ENCODE data around the gene CCNJL. TPM values are rescaled to one million over a fixed set of nuclear protein-coding genes. Genes with fewer than 3 reads are reported as not detected.
A peak's percentile ranks its signal among the peaks of the same experiment; 100 is the strongest.

The CCNJL gene
- total RNA-seq, 2 donors from 2014 or later: not detected

DNA sequence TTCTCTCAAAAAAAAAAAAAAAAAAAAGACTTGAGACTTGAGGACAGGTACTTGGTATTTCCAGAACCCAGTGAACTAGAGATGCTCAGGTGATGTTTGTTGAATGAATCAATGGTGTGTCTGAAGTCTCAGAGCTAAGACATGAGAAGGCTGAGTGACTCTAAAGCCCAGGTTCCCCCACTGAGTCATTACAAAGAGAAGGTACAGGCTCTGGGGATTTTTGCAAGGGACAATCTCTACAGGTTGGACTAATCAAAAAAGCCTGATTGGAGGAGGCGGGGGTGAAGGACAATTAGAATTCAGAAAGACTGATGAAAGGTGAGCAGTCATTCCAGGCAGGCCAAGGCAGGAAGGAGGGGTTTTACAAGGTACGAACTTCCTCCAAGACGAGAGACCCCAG lies 91.3 kb downstream of the CCNJL start:
- ATAC-seq (replicated peaks): peak; percentile 42
- Mint-ChIP-seq H3K27ac (no peak overlapping the region), H3K4me1 (no peaks in the 10 kb centered on the region), H3K4me3 (no peak overlapping the region), H3K36me3 (ENCODE audit: low read depth) (no peaks in the 10 kb centered on the region), H3K27me3 (peaks cover 13% of the 10 kb centered on the region), H3K9me3 (no peaks in the 10 kb centered on the region)

DNA sequence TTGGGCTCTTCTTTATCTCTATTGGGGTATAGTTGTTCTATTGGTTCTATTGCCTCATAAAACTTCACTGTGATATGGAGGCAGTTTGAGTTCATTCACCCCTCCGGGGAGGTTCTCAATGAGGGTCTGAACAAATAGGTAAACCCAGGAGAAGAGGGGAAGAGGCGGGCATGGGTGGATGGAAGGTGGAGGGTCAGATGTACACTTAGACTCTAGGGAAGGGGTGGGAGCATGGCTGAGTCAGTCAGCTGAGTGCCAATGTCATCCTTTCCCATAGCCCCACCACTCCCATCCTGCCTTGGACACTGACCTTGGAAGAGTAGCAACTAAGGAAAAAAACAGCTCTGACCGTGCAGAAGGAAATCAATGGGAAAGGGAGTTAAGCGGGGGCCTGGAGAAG lies 93.0 kb downstream of the CCNJL start:
- no peak overlapping the region for H3K4me3 Mint-ChIP-seq
- no peak for ATAC-seq (replicated peaks)
- no peaks in the 10 kb centered on the region for H3K9me3 Mint-ChIP-seq
- no peak overlapping the region for H3K27ac Mint-ChIP-seq
- peaks cover 18% of the 10 kb centered on the region for H3K27me3 Mint-ChIP-seq
- H3K36me3 Mint-ChIP-seq (ENCODE audit: low read depth): no peaks in the 10 kb centered on the region
- no peaks in the 10 kb centered on the region for H3K4me1 Mint-ChIP-seq

DNA sequence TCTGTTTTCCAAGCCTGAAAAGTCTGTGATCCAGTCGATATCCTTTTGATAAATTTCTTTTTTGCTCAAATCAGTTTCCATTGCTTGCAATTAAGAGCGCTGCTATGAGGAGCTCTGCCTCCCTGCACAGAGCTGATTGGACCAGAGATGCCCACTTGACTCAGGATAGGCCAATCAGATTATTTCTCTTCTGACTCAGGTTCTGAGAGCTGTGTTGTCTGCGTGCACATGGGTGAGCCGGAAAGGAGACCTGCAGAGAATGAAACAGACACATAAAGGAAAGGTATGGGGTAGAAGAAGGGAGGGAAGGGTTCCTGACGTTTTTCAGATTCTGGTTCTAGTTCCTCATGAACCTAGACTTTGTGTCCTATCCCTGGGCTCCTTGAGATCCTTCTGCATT lies 98.8 kb downstream of the CCNJL start:
- Mint-ChIP-seq H3K4me1 (no peaks in the 10 kb centered on the region), H3K9me3 (no peaks in the 10 kb centered on the region), H3K27ac (no peak overlapping the region)

DNA sequence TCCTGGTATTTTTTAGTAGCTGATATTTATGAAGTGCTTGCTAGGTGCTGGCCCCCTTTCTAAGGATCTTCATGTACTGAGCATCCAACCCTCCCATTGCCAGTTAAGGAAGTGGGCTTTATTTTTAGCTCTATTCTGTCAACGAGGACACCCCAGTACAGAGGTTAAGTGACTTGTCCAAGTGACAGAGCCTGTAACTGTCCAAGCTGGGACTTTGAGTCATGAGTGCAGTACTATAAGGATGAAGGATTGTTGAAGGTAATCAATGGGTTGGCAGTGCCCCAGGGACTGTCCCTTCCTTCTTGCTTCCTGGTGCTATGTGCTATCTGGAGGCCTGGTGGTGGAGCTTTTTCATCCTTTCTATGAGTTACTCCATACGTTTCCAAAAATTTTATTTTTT lies 101.0 kb downstream of the CCNJL start:
- no peaks in the 10 kb centered on the region for H3K9me3 Mint-ChIP-seq
- H3K4me1 Mint-ChIP-seq: no peaks in the 10 kb centered on the region
- H3K36me3 Mint-ChIP-seq (ENCODE audit: low read depth): no peaks in the 10 kb centered on the region
- peaks cover 5% of the 10 kb centered on the region for H3K27me3 Mint-ChIP-seq
- ATAC-seq (replicated peaks): no peak
- no peak overlapping the region for H3K27ac Mint-ChIP-seq
- no peak overlapping the region for H3K4me3 Mint-ChIP-seq

More for the DNA sequence above, 98.8 kb downstream of the CCNJL start:
- Mint-ChIP-seq H3K36me3 (ENCODE audit: low read depth) (no peaks in the 10 kb centered on the region), H3K27me3 (peaks cover 10% of the 10 kb centered on the region), H3K4me3 (no peak overlapping the region)
- ATAC-seq (replicated peaks): no peak

DNA sequence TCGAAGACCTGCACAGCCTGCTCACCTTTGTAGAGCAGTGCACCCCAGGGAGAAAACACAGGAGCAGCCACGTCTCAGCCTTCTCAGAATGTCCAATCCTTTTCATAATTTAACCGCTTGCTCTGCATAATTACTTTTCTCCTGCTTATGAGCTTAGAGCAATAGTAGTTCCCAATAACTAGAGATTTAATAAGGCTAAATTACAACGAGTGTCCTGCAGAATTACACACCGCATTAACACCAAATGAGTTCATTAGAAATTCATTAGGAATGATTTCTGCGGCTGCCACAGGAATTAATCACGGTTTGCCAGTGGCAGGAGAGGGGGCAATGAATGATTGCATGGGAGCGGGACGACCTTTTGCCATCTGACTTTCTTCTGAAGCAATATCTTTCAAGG lies 101.8 kb downstream of the CCNJL start:
- H3K27me3 Mint-ChIP-seq: peaks cover 1% of the 10 kb centered on the region
- H3K4me3 Mint-ChIP-seq: no peak overlapping the region
- H3K4me1 Mint-ChIP-seq: no peaks in the 10 kb centered on the region
- H3K36me3 Mint-ChIP-seq (ENCODE audit: low read depth): no peaks in the 10 kb centered on the region
- H3K27ac Mint-ChIP-seq: no peak overlapping the region
- no peaks in the 10 kb centered on the region for H3K9me3 Mint-ChIP-seq
- ATAC-seq (replicated peaks): no peak

DNA sequence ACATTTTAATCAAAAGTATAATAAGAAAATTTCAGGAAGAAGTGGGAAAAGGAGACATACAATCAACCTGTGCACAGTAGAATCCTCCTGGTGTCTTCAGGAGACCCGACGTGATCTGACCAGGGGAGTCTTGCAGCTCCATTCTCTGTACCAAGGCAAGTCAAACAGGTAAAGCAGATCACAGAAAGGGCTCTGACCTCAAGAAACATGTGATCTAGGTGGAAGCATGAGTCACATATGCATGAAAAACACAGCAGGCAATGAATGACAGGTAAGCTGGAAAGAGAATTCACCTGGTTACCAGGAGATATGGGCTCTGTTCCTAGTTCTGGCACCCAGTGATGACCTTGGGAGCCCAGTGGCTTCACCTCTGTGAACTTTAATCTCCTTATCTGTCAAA lies 102.4 kb downstream of the CCNJL start:
- ATAC-seq (replicated peaks): peak; percentile 48

DNA sequence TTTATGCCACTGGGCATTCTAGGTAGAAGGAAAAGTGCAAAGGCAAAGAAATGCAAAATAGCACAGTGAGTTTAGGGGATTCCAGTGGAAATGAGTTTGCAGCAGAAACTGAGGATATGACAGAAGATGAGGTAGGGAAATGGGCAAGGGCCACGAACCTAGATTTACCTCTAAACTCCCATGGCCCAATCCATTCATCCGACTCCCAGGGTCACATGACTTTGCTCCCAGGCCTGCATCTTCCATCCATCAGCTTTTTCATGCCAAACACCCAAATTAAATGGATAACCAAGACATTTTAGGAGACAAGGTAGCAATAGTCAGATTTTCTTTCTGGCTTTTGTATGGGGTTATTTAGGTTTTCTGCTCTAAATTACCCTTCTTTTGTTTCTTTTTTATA lies 105.3 kb downstream of the CCNJL start:
- no peaks in the 10 kb centered on the region for H3K36me3 Mint-ChIP-seq (ENCODE audit: low read depth)
- H3K9me3 Mint-ChIP-seq: no peaks in the 10 kb centered on the region
- no peak overlapping the region for H3K27ac Mint-ChIP-seq
- H3K27me3 Mint-ChIP-seq: no peaks in the 10 kb centered on the region
- H3K4me3 Mint-ChIP-seq: no peak overlapping the region
- no peaks in the 10 kb centered on the region for H3K4me1 Mint-ChIP-seq
- no peak for ATAC-seq (replicated peaks)

More for the DNA sequence above, 102.4 kb downstream of the CCNJL start:
- no peak overlapping the region for H3K27ac Mint-ChIP-seq
- no peaks in the 10 kb centered on the region for H3K4me1 Mint-ChIP-seq
- H3K36me3 Mint-ChIP-seq (ENCODE audit: low read depth): no peaks in the 10 kb centered on the region
- H3K27me3 Mint-ChIP-seq: no peaks in the 10 kb centered on the region
- no peak overlapping the region for H3K4me3 Mint-ChIP-seq
- no peaks in the 10 kb centered on the region for H3K9me3 Mint-ChIP-seq

Other genes starting within 250 kb of the CCNJL start
- 10 to 100 TPM; 15.4 to 16.7 TPM for gene PWWP2A, start 193.1 kb downstream of the CCNJL start, total RNA-seq
- under 1 TPM in 1 of 2 donors, not detected in 1; 0.87 TPM for gene FABP6, start 83.1 kb downstream of the CCNJL start, total RNA-seq
- gene C1QTNF2, start 58.1 kb upstream of the CCNJL start, total RNA-seq: not detected
- gene FAM200C, start 87.5 kb upstream of the CCNJL start, total RNA-seq: 1 to 10 TPM in 1 of 2 donors, under 1 TPM in 1; 0.69 to 3.5 TPM
- 10 to 100 TPM; 33.2 to 53.7 TPM for gene SLU7, start 106.5 kb upstream of the CCNJL start, total RNA-seq
- gene PTTG1, start 109.3 kb upstream of the CCNJL start, total RNA-seq: 100 to 1,000 TPM; 172 to 221 TPM